Neural crest cell (in vitro differentiated cells): ENCODE measurements around the gene WDR48. TPM values are rescaled to one million over a fixed set of nuclear protein-coding genes. Genes with fewer than 3 reads are reported as not detected.
A peak's percentile ranks its signal among the peaks of the same experiment; 100 is the strongest.

Experiments used
- DNase-seq: peaks from one replicate; pipeline ENCODE4 v3.0.0; 2021; ENCODE audit warnings: low read depth, mixed read lengths, low spot score
- H3K27ac Mint-ChIP-seq: one replicate; pipeline ENCODE4 v1.8.0; 2021; ENCODE audit warnings: mild to moderate bottlenecking, mixed read lengths; ENCODE audit not compliant: unreplicated experiment
- H3K27me3 Mint-ChIP-seq: 2 replicates; pipeline ENCODE4 v1.8.0; 2021; ENCODE audit warnings: low read depth, mild to moderate bottlenecking, mixed read lengths
- H3K36me3 Mint-ChIP-seq: 2 replicates; pipeline ENCODE4 v1.8.0; 2021; ENCODE audit warnings: low read depth, mild to moderate bottlenecking, mixed read lengths
- H3K4me1 Mint-ChIP-seq: 2 replicates; pipeline ENCODE4 v1.8.0; 2021; ENCODE audit warnings: mixed read lengths
- H3K4me3 Mint-ChIP-seq: one replicate; pipeline ENCODE4 v1.8.0; 2021; ENCODE audit warnings: mild to moderate bottlenecking, mixed read lengths
- H3K9me3 Mint-ChIP-seq: 2 replicates; pipeline ENCODE4 v1.8.0; 2021; ENCODE audit warnings: mixed read lengths
- total RNA-seq: library from RNA; stranded (reverse); gene quantifications from 2 replicates; pipeline ENCODE4 v1.2.1, GENCODE V29; 2021
- TF ChIP-seq, protein P1 (sequence below): fragments of 200-600 bp; sonication (generic); conservative IDR thresholded peaks from 2 replicates; pipeline ENCODE4 v1.5.0; 2021; ENCODE audit warnings: antibody characterized with exemption, mild to moderate bottlenecking

The WDR48 gene
- total RNA-seq, 1 donor from 2014 or later: 44.7 TPM

DNA sequence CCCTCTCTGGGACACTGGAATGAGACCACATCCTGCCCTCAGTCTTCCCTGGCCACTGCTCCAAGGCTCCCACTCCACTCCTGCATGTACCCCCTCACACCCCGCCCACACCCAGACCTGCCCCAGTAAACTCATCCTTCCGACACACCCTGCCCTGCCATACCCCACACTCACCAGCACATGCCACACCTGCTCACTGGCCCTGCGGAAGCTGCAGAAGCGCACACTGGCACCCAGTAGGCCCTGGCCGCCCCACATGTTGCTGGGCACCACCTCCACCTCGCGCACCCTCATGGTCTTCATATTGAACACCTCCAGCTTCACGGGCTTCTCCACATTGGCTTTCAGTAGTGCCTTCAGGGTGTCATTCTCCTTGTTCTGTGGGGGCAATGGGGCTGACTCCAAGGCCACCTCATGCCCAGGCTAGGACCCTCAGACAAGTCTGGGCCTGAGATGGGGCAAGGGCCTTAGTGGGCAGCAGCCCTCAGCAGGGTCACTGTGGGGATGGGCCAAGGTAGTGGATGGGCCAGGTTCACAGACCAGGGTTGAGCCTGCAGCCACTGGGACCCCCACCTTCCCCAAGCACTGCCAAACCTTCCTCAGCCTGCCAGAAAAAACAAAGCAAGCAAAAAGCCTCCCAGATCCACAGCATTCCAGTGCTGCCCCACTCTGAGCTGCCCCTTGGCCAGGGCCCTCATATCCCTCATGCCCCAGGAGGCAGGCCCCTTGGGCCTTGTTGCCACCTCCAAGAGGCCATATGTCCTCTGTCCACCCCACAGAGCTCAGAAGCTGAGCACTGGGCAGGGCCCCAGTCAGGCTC lies 50.9 kb downstream of the WDR48 start:
- TF ChIP-seq, protein P1, sequence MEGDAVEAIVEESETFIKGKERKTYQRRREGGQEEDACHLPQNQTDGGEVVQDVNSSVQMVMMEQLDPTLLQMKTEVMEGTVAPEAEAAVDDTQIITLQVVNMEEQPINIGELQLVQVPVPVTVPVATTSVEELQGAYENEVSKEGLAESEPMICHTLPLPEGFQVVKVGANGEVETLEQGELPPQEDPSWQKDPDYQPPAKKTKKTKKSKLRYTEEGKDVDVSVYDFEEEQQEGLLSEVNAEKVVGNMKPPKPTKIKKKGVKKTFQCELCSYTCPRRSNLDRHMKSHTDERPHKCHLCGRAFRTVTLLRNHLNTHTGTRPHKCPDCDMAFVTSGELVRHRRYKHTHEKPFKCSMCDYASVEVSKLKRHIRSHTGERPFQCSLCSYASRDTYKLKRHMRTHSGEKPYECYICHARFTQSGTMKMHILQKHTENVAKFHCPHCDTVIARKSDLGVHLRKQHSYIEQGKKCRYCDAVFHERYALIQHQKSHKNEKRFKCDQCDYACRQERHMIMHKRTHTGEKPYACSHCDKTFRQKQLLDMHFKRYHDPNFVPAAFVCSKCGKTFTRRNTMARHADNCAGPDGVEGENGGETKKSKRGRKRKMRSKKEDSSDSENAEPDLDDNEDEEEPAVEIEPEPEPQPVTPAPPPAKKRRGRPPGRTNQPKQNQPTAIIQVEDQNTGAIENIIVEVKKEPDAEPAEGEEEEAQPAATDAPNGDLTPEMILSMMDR: no peak
- H3K4me1 Mint-ChIP-seq: peaks cover 29% of the 10 kb centered on the region
- H3K4me3 Mint-ChIP-seq: peak overlapping the region; percentile 56
- no peak for DNase-seq
- no peaks in the 10 kb centered on the region for H3K36me3 Mint-ChIP-seq
- H3K27me3 Mint-ChIP-seq: no peaks in the 10 kb centered on the region
- H3K9me3 Mint-ChIP-seq: no peaks in the 10 kb centered on the region
- H3K27ac Mint-ChIP-seq: no peak overlapping the region

DNA sequence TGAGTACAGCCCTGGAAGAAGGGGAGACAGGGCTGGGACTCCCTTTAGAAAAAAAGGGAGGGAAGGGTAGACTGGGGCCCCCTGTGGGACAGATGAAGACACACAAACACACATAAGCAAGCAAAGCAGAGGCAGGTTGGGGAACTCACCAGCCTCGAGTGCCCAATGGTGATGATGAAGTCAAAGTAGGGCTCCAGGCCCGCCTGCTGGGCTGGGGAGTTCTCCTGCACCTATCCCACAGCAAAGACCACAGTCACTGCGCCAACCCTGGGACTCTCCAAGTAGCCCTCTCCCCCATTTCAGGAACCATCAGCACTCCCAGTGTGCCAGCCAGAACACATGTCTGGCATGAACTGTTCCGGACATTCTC lies 51.5 kb downstream of the WDR48 start:
- Mint-ChIP-seq H3K4me1 (peaks cover 35% of the 10 kb centered on the region), H3K9me3 (no peaks in the 10 kb centered on the region), H3K27ac (no peak overlapping the region), H3K27me3 (no peaks in the 10 kb centered on the region), H3K4me3 (no peak overlapping the region), H3K36me3 (no peaks in the 10 kb centered on the region)
- DNase-seq: no peak
- TF ChIP-seq, protein P1: peak; percentile 18

DNA sequence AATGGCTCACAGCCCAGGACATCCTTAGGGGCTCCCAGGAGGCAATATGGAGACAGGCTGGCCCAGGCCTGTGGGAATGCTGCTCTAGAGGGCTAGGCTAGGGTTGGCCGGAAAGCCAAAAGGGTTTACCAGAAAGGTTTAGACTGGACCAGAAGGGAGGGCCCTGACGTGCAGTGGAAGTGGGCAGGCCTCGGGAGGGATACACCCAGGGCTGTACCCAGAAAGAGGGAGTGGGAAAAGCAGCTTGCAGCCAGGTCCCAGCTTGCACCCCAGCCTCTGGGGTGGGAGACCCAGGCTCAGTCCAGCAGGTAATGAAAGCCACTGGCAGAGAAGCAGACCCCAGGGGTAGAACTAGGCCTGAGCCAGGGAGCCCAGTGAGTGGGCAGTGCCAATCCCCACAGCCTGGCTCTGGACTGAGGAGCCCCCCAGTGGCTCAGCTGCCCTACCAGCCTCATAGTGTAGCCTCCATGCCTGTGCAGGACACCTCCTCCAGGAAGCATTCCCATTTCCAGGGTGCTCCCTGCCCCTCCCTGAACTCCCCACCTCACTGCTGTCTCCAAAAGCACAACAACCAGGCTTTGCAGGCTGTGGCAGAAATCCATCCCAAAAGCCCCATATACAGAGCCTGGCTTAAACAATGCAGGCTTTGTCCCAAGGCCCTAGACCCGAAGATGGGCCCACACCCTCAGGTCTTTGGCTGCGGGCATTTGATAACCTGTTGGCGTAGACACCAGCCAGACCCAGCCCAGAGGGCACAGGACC lies 52.2 kb downstream of the WDR48 start:
- Mint-ChIP-seq H3K27ac (peak overlapping the region; percentile 27), H3K4me3 (peak overlapping the region; percentile 89), H3K36me3 (no peaks in the 10 kb centered on the region), H3K4me1 (peaks cover 41% of the 10 kb centered on the region), H3K27me3 (no peaks in the 10 kb centered on the region), H3K9me3 (no peaks in the 10 kb centered on the region)
- TF ChIP-seq, protein P1: no peak
- DNase-seq: no peak

DNA sequence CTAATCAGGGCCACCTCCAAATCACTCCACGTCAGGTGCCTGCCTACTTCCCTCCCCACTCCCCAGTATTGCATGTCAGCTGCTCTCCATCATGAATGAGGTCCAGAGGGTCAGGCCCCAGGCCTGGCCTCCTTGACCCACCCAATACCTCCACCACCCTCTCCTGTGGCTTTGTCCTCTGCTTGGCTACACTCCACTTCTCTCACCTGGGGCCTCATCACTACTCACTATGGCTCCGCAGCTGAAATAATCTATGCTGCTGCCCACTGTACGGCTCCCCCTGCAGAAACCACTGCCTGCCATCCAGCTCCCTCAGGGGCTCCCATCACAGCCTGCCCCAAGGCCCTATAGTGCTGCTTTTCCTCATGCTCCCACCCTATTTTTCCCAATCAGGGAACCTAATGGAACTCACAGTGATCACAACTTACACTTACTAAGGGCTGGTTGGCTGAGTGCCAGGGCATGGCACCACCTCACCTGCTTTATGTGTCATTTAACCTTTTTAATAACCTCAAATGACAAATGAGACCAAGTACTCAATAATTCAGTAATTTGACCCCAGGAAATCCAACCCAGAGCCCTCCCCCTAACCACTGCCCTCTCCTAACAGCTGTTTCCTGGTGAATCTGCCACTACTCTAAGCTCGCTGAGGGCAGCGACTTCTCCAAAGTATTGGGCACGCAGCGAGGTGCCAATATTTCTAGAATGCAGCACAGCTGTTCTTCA lies 53.3 kb downstream of the WDR48 start:
- H3K27ac Mint-ChIP-seq: no peak overlapping the region
- DNase-seq: no peak
- H3K27me3 Mint-ChIP-seq: no peaks in the 10 kb centered on the region
- peak overlapping the region; percentile 89 for H3K4me3 Mint-ChIP-seq
- no peaks in the 10 kb centered on the region for H3K9me3 Mint-ChIP-seq
- H3K36me3 Mint-ChIP-seq: no peaks in the 10 kb centered on the region
- TF ChIP-seq, protein P1: no peak
- peaks cover 41% of the 10 kb centered on the region for H3K4me1 Mint-ChIP-seq

DNA sequence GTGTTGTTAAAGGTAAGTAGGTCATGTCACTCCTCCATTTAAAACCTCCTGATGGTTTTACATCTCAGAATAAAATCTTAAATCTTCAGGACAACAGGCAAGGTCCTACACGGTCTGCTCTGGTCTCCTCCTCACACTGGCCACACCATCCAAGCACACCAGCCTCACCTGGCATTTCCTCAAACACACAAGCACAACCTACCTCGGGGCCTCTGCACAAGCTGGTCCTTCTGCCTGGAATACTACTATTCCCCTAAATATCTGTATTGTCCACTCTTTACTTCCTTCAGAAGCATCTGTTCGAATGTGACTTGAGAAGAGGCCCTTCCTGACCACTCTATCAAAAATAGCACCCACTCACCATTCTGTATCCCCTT lies 53.9 kb downstream of the WDR48 start:
- H3K4me1 Mint-ChIP-seq: peaks cover 41% of the 10 kb centered on the region
- TF ChIP-seq, protein P1: no peak
- H3K4me3 Mint-ChIP-seq: peak overlapping the region; percentile 89
- no peaks in the 10 kb centered on the region for H3K36me3 Mint-ChIP-seq
- H3K27ac Mint-ChIP-seq: no peak overlapping the region
- no peak for DNase-seq
- no peaks in the 10 kb centered on the region for H3K9me3 Mint-ChIP-seq
- H3K27me3 Mint-ChIP-seq: no peaks in the 10 kb centered on the region
